Measurements from ENCODE around the gene PHC3. TPM values are rescaled to one million over a fixed set of nuclear protein-coding genes. Genes with fewer than 3 reads are reported as not detected.
A peak's percentile ranks its signal among the peaks of the same experiment; 100 is the strongest.
"Not testable (repeated sequence)": the region's sequence is repeated elsewhere in the genome, so short reads cannot be mapped to it uniquely, and the experiment has no call there.

Gene PHC3
- polyA plus RNA-seq, 2 of the 4 experiments (the other 2 are of a cell fraction): 10.8 to 49.1 TPM

- CTCF ChIA-PET; ATAC-seq; POLR2A ChIA-PET; H3K4me3 ChIP-seq; FAIRE-seq; H3K9me3 ChIP-seq; H3K4me2 ChIP-seq; DNase-seq (ENCODE audit: low read depth in 1 of 2, low spot score in 1 of 2); H3K4me1 ChIP-seq; H3K27ac ChIP-seq: not testable (repeated sequence)
- 97% methylated on average over 8 of the region's 8 CpGs for WGBS (ENCODE audit: missing lambda C conversion rate)
- TF ChIP-seq MAFK (IDR thresholded peaks at IDR 0.05; ENCODE audit: partially characterized antibody): peak; percentile 29
Measured at GRCh38 chr3:170114165-170114564, 67.4 kb downstream of the PHC3 start.

DNA sequence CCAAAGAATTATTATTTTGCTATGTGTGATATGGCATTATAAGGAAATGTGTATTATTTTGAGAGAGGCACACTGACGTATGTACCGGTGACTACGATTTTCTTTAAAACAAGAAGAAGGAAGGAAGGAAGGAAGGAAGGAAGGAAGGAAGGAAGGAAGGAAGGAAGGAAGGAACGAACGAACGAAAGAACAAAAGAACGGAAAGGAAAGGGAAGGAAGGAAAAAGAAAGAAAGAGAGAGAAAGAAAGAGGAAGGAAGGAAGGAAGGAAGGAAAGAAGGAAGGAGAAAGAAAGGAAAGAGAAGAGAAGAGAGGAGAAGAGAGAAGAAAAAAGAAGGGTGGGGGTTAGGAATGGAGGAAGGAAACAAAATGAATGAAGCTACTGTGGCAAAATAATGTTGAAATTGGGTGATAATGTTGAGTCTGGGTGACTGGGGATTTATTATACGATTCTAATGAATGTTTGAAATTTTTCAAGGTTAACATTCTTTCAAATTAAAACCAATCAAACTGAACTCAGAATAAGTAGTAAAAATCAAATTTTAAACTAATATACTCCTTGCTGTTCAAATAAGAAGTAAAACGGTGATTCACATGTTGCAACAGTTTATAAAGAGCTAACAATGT, 70.3 kb downstream of the PHC3 start:
- H3K4me2 ChIP-seq: no peak overlapping the region
- TF ChIP-seq REST (IDR thresholded peaks at IDR 0.05): no peak
- no peak for TF ChIP-seq BHLHE40 (IDR thresholded peaks at IDR 0.05; ENCODE audit: low read depth, low read length)
- TF ChIP-seq, protein P1, sequence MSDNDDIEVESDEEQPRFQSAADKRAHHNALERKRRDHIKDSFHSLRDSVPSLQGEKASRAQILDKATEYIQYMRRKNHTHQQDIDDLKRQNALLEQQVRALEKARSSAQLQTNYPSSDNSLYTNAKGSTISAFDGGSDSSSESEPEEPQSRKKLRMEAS (IDR thresholded peaks at IDR 0.05): no peak
- no peak for TF ChIP-seq ESRRA (IDR thresholded peaks at IDR 0.05; ENCODE audit: borderline replicate concordance, low read length)
- no peak for TF ChIP-seq RAD21 (conservative IDR thresholded peaks at IDR 0.05 in 1 of 2, IDR thresholded peaks at IDR 0.05 in 1 of 2)
- TF ChIP-seq HOXB5 (CRISPR knock-in tag; IDR thresholded peaks at IDR 0.05): no peak
- TF ChIP-seq, protein P2, sequence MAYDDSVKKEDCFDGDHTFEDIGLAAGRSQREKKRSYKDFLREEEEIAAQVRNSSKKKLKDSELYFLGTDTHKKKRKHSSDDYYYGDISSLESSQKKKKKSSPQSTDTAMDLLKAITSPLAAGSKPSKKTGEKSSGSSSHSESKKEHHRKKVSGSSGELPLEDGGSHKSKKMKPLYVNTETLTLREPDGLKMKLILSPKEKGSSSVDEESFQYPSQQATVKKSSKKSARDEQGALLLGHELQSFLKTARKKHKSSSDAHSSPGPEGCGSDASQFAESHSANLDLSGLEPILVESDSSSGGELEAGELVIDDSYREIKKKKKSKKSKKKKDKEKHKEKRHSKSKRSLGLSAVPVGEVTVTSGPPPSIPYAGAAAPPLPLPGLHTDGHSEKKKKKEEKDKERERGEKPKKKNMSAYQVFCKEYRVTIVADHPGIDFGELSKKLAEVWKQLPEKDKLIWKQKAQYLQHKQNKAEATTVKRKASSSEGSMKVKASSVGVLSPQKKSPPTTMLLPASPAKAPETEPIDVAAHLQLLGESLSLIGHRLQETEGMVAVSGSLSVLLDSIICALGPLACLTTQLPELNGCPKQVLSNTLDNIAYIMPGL (CRISPR knock-in tag; IDR thresholded peaks at IDR 0.05; ENCODE audit: borderline replicate concordance): no peak
- TF ChIP-seq PHF8 (IDR thresholded peaks at IDR 0.05; ENCODE audit: borderline replicate concordance, low read depth): no peak
- no peak for TF ChIP-seq NR3C1 (IDR thresholded peaks at IDR 0.05)
- no peak for TF ChIP-seq RFX5 (IDR thresholded peaks at IDR 0.05)
- no peak for TF ChIP-seq HEYL (CRISPR knock-in tag; IDR thresholded peaks at IDR 0.05)
- TF ChIP-seq FOXS1 (CRISPR knock-in tag; IDR thresholded peaks at IDR 0.05): no peak
- no peaks in the 10 kb centered on the region for H3K9me3 ChIP-seq
- POLR2A ChIA-PET: no interaction called here
- H3K4me3 ChIP-seq: no peak overlapping the region
- ATAC-seq (no peak), FAIRE-seq (no peak), DNase-seq (ENCODE audit: low read depth in 1 of 2, low spot score in 1 of 2) (no peak)
- CTCF ChIA-PET: no interaction called here
- 76% methylated on average over 8 of the region's 9 CpGs for WGBS (ENCODE audit: missing lambda C conversion rate)
- H3K4me1 ChIP-seq: no peaks in the 10 kb centered on the region
- no peak overlapping the region for H3K27ac ChIP-seq

GRCh38 chr3:170109579-170110293, 71.8 kb downstream of the PHC3 start:
- DNase-seq (ENCODE audit: low read depth in 1 of 2, low spot score in 1 of 2) (no peak), ATAC-seq (no peak), FAIRE-seq (no peak)
- CTCF ChIA-PET: no interaction called here
- Histone ChIP-seq H3K4me2 (no peak overlapping the region), H3K4me3 (no peak overlapping the region), H3K27ac (no peak overlapping the region), H3K4me1 (no peaks in the 10 kb centered on the region), H3K9me3 (no peaks in the 10 kb centered on the region)
- no peak for TF ChIP-seq MAZ (IDR thresholded peaks at IDR 0.05; ENCODE audit: borderline replicate concordance, low read depth, low read length)
- POLR2A ChIA-PET: no interaction called here
- 85% methylated on average over 2 of the region's 2 CpGs for WGBS (ENCODE audit: missing lambda C conversion rate)

Measured in A549 (cell line).